ENCODE results near the gene SNX20.

DNA sequence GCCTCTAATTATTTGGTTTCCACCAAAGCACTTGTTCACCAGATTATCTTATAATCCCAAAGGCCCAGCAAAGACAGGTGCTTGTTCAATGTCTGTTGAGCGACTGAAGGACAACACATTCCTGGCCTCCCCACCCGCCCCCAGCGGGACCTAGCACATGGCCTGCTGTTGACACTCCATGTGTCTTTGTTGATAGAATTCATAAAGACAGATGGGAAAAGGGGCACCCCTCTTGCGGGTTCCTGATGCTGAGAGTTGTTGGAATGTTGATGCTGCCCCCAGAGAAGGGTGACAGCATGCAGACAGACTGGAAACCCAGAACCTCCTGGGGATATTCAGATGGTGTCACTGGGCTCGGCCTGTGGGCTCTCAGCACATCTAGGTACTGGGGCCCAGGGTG is 36.9 kb downstream of the SNX20 start:
- TF ChIP-seq, protein P1, sequence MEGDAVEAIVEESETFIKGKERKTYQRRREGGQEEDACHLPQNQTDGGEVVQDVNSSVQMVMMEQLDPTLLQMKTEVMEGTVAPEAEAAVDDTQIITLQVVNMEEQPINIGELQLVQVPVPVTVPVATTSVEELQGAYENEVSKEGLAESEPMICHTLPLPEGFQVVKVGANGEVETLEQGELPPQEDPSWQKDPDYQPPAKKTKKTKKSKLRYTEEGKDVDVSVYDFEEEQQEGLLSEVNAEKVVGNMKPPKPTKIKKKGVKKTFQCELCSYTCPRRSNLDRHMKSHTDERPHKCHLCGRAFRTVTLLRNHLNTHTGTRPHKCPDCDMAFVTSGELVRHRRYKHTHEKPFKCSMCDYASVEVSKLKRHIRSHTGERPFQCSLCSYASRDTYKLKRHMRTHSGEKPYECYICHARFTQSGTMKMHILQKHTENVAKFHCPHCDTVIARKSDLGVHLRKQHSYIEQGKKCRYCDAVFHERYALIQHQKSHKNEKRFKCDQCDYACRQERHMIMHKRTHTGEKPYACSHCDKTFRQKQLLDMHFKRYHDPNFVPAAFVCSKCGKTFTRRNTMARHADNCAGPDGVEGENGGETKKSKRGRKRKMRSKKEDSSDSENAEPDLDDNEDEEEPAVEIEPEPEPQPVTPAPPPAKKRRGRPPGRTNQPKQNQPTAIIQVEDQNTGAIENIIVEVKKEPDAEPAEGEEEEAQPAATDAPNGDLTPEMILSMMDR (conservative IDR thresholded peaks at IDR 0.05; ENCODE audit: low read depth, low read length) = no peak
- TF ChIP-seq EZH2 (IDR thresholded peaks at IDR 0.05; ENCODE audit: borderline replicate concordance, low read depth, low read length, poor library complexity, severe bottlenecking) = no peak
